ENCODE results near the gene FBXW9. TPM values are rescaled to one million over a fixed set of nuclear protein-coding genes. Genes with fewer than 3 reads are reported as not detected.
"Not testable (repeated sequence)": the region's sequence is repeated elsewhere in the genome, so short reads cannot be mapped to it uniquely, and the experiment has no call there.

The FBXW9 gene
- total and polyA plus RNA-seq, 2 of the 13 experiments (the other 11 are each of a cell fraction or from before 2014, with no cell fraction given), result 5.7 to 6.1 TPM

- H3K27ac ChIP-seq (ENCODE audit: extremely low read length, insufficient read depth, low read length); DNase-seq (ENCODE audit: low spot score); CTCF ChIA-PET (ENCODE audit: low intra/inter-chr PET ratio, low total read pairs); intact Hi-C loops (cut with micrococcal nuclease; ENCODE audit: unreplicated experiment); ATAC-seq; H3K4me3 ChIP-seq (replicated peaks in 1 of 3; ENCODE audit: insufficient read depth in 1 of 3, low read depth in 2 of 3, low read length in 3 of 3); H3K79me2 ChIP-seq (ENCODE audit: insufficient read depth, low read length); H3K9me3 ChIP-seq (ENCODE audit: low read length); H2AFZ ChIP-seq (ENCODE audit: low read length); H3K4me1 ChIP-seq (ENCODE audit: insufficient read depth, low read length); H3K4me2 ChIP-seq (ENCODE audit: low read depth, low read length); H3K9ac ChIP-seq (ENCODE audit: insufficient read depth, low read depth, low read length); BruUV-seq (replicated peaks); H3K27me3 ChIP-seq (ENCODE audit: control insufficient read depth in 1 of 2, insufficient read depth in 2 of 2, low read length in 2 of 2); POLR2A ChIA-PET; FAIRE-seq; H4K20me1 ChIP-seq (ENCODE audit: insufficient read depth, low read length): not testable (repeated sequence)
- in situ Hi-C loops (cut with HindIII; ENCODE audit: extremely low pct_ligation_motif_present, low pct_unique_long_range_greater_than_20kb), result loop anchor here (5.0 kb wide), 1 partner anchor 45 kb away; no protein-coding TSS in a partner anchor
- H3K36me3 ChIP-seq (replicated peaks in 1 of 2; ENCODE audit: control insufficient read depth in 1 of 2, insufficient read depth in 2 of 2, low read length in 2 of 2), result peaks cover 36 to 66% of the 10 kb centered on the region in 2 experiments
- WGBS (ENCODE audit: low lambda C conversion rate), result 82% methylated on average over 13 of the region's 14 CpGs
- TF ChIP-seq STAG1 (CRISPR knock-in tag; IDR thresholded peaks at IDR 0.05) (peak; percentile 41), ZBTB38 (CRISPR knock-in tag; IDR thresholded peaks at IDR 0.05) (peak; percentile 21; the same call in 1 of the 2 replicates), CTCF (CRISPR knock-in tag; IDR thresholded peaks at IDR 0.05) (peak; percentile 42), ZBTB33 (CRISPR knock-in tag; IDR thresholded peaks at IDR 0.05) (peak; percentile 99), TBX3 (IDR thresholded peaks at IDR 0.05; ENCODE audit: borderline replicate concordance) (0 out of 2 replicates have a peak, but pooled peaks have one; percentile 36), RAD21 (CRISPR knock-in tag; IDR thresholded peaks at IDR 0.05) (peak; percentile 30; the same call in 1 of the 2 replicates)
These were observed 15.6 kb upstream of the FBXW9 start for GRCh38 chr19:12712077-12712476.
